Measurements from ENCODE around the gene ARHGEF28.

Gene ARHGEF28

DNA sequence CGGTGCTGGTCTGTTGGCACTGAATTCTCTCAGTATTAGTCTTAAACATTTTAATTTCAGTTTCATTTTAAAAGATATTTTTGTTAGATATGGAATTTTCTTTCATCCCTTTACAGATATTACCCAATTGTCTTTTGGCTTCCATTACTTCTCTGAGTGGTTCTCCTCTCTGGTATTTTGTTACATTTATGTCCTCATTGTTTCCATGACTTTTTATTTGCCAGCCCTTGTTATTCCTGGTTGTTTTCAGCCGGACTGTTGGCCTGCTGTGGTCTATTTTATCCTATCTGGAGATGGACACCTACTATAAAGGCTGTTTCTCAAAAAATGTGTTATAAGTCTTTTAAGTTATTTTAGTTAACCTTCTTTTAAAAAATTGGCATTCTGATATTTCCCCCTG is 117.2 kb downstream of the ARHGEF28 start:
- no peak for DNase-seq

GRCh38 chr5:73745836-73746235 is 119.8 kb downstream of the ARHGEF28 start:
- no peak for DNase-seq

GRCh38 chr5:73746608-73747007 is 120.6 kb downstream of the ARHGEF28 start:
- DNase-seq: no peak

DNA sequence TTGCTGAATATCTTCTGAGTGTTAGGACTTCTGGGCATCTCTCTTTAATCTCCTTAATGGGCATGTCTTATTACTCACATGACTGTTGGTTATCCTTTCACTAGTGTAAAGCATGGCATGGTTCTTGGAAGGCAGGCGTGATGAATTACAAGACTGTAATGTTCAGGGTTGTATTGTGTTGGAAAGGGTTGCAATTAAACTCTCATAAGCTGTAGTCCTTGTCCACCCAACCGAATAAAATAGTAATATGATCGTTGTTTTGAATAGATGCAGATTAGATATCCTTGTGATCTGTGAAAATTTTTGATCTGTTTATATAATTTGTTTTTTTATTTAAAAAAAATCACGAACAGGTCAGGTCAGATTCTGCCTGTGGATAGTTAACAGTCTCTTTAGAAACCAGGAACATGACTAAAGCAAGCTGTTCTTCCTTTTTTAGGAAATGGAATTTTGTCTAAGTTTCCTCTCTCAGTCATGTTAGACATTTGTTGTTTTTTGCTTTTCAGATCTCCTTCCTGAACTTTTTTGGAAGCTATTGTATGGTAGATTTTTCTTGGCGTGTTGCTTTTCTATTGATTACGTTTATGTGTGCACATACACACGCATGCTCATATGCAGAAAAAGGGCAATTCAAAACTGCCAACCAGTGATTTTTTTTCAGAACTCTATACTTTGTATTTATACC is 121.8 kb downstream of the ARHGEF28 start:
- DNase-seq: no peak

DNA sequence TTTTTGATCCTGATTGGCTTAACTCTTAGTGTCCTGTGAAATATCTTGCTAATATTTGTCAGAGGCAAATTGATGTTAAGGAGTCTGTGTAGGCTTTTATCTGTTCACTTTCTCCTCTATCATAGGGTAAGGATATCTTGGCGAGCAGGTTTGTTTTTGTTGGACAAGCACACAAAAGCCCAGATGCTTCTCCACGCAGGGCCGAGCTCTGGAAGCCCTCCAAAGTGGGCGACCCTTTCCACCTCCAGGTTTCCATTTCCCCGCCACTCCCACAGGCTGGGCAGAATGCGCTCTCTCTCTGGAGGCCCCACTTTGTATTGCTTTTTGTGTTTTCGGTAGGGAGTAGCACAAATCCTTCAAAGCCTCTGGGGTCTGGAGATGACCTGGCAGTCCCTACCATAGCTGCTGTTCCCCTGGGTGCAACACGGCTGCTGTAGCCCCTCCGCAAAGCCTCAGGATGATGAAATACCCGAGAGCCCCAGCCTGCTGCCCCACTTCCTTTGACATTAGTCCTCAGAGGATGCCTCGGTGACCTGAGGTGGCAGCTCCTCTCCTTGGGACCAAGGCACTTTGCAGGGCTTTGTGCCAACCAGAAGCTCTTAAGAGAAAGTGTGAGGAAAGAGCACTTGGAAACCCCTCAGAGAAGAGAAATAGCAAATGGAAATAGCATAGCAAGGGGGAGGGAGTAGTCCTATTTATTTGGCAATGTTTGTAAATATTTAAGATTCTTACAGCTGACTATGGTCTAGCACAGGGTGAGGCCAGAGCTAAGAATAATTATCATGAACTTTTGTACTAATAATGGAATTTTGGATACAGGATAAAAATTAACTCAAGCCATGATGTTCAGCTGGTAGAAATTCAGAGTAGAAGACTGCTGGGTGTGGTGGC is 122.8 kb downstream of the ARHGEF28 start:
- DNase-seq: no peak

- no peak for DNase-seq
Observed at GRCh38 chr5:73749485-73750270, 123.7 kb downstream of the ARHGEF28 start.

- DNase-seq: no peak
Observed at GRCh38 chr5:73751254-73751914, 125.4 kb downstream of the ARHGEF28 start.

DNA sequence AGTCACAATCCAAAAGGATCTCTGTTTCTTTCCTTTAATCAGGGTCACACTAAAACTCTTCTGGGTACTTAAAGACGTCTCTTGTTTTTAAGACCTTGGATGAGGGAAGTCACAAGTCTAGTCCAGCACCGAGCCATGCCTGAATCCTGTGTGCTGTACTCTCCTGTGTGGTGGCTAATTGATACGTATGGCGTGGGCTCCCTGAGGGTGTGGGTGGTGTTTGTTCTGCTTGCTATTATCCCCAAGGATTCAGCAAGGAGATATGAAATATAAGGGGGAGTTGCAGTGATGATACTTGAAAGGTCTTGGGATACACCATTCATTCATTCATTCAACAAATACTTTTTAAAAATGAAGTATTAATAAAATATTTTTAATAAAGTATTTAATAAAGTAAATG is 128.3 kb downstream of the ARHGEF28 start:
- DNase-seq: no peak

DNA sequence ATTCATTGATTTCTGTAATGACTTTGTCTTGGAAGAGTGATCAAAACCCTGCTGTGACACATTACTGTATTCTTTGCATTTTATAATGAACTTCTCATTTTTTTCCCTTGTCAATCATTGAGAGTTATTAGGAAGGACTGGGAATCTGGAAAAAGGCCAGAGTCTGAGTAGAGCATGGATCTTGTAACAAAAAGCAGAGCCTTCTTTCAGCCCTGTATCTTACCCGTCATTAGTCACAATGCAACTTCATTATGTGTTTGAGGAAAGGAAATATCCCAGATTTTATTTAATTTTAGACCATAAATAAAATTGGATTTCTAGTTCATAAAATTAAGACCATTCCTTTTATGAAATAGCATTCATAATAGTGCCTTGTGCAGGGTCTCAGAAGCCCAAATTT is 131.4 kb downstream of the ARHGEF28 start:
- DNase-seq: no peak

GRCh38 chr5:73759771-73760170 is 133.8 kb downstream of the ARHGEF28 start:
- DNase-seq: no peak

DNA sequence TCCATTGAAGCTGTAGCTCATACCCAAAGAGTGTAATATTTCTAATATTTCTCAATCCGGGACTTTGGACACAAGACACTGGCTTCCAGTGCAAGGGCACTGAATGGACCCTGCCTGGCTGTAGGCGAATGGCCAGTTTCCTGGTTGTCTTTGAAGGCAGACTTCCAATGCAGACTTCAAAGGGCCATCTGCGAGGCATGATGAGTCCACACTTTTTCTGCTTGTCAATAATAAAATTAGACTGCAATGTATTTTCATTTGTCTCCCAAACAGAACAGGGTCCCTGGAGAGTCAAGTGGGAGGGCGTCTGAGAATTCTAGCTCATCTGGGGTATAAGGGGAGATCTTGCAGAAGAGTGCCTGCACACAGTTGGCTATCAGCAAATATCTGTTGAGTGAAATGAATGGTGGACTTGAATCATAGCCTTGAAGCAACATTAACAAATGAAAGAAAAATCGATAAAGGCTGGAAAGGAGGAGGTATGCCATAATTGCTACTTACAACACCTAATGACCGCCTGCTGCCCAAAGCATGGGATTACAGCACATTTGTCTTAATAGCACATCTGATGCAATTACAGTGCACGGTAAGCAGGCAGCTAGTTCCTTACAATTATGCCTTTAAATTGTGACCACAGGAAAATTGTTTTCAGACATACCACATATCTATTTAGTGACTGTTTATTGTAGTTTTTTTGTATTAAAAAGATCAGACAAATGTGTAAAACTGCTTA is 137.5 kb downstream of the ARHGEF28 start:
- DNase-seq: no peak

- DNase-seq: no peak
Observed at GRCh38 chr5:73764586-73764985, 138.6 kb downstream of the ARHGEF28 start.

DNA sequence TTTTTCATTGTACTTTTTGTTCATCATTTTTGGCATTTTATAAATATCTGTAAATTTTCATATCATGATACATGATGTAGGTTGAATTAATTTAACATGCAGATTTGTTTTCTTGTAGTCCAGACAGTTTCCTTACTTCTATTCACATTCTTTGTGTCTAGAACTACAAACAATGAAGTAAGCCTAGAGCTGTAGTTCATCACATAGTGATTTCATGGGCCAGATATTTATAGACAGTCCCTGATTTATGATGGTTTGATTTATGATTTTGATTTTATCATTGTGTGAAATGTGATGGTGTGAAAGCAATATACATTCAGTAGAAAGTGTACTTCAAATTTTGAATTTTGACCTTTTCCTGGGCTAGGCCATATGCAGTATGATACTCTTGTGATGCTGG is 139.0 kb downstream of the ARHGEF28 start:
- DNase-seq: no peak

DNA sequence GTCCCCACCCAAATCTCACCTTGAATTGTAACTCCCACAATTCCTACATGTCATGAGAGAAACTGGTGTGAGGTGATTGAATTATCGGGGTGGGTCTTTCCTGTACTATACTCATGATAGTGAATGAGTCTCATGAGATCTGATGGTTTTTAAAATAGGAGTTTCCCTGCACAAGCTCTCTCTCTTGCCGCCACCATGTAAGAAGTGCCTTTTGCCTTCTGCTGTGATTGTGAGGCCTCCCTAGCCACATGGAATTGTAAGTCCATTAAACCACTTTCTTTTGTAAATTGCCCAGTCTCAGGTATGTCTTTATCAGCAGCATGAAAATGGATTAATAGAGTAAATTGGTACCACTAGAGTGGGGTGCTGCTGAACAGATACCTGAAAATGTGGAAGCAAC is 140.9 kb downstream of the ARHGEF28 start:
- DNase-seq: no peak

DNA sequence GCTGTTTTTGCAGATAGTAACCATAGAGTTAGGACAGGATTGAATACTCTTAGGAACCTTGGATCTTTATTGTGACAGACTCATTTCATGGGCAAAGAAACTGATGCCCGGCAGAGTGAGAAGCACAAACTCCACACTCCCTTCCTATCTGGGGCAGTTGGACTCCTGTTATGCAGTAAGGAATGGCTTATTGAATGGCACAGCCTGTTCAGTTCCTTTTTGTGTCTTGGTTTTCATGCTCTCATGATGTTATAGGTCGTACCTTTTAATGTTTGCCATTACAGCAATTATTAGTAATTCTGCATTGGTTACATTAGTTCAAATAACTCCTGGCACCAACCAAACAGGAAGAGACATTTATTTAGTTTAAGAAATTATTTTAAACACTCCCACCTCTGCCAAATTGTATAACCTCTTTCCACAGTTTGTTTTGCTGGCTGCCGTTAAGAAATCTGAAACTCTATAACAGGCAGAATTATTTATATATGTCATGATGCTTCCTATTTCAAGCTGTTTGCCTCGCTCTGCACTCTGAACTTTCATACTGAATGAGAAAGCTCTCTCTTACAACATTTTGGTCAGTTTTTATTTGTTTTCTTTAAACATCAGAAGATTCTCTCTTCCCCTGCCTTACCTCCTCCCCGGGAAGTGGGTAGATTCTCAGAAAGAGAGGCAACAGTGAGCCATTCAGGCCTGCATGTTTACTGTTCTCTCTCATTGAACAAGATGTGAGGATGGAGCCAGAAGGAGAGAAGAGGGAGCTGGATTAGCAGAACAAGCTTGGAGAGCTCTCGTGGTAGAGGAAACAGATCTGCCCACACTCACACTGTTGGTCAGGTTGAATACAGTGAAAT is 144.4 kb downstream of the ARHGEF28 start:
- DNase-seq: no peak

DNA sequence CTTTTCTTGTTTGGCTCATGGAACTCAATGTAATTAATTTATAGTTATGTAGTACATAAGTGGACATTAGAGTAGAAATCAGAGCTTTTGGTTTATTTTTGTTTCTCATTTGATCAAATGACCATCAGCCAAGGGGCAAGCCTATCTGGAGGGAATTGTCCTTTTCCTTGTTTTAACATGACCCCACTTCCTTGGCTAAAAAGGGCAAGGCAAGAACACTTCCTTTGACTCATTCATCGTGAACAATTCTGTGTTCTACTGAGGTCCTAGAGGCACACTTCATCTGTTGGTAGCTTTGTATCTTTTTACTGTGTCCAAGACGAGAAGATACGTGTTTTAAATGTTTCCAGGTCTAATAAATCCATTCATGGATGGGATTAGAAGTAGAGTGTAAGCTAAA is 148.9 kb downstream of the ARHGEF28 start:
- DNase-seq: no peak

GRCh38 chr5:73776405-73776804 is 150.4 kb downstream of the ARHGEF28 start:
- DNase-seq: no peak

DNA sequence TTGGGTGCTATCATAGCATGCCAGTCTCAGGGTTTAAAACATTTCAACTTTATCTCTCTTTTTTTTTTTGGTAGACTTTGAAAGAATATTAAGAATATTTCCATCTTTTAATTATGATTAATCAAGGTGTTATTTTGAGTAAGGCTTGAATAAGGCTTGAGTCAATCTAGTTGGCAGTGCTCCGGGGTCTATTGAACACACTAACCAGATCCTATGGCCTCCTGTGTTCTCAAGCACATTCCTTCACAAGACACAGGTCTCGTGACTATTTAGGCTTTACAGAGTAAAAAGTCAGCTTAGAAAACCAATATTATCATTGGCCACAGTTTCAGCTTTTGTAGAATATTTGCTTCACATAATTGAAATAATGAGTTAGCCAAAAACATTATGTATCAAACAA is 151.2 kb downstream of the ARHGEF28 start:
- DNase-seq: no peak

DNA sequence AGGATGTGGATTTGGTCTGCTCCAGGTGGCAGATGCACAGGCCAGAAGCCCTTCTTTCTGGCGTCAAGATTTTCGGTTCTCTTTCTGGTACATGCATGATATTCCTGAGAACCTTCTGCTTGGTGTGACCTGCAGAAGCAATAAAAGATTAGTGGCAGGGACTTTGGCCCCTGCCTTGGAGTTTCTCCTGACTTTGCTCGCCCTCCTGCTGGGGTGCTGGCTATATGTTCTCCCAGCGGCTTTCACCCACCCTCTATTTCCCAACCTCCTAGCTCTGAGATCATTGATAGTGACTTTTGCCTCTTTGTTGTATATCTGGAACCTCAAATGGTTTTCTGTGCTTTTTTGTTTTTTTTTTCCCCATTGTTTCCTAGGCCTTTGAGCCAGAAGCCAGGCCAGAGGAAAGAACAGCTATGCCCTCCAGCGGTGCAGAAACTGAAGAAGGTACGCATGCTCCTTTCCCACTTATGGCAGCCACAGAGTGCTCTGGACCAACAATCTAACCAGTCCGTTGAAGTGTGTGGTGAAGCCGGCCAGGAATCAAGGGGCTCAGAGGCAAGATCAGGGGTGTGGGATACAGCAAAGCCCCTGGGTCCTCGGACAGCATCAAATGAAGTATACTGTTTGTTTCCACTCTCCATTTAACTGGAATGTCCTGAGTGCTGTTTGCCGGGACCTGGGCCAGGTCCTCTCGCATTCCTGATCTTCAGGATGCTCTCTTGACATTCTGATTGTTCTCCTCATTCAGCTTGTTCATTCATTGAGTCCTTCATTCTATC is 154.5 kb downstream of the ARHGEF28 start:
- DNase-seq: no peak

DNA sequence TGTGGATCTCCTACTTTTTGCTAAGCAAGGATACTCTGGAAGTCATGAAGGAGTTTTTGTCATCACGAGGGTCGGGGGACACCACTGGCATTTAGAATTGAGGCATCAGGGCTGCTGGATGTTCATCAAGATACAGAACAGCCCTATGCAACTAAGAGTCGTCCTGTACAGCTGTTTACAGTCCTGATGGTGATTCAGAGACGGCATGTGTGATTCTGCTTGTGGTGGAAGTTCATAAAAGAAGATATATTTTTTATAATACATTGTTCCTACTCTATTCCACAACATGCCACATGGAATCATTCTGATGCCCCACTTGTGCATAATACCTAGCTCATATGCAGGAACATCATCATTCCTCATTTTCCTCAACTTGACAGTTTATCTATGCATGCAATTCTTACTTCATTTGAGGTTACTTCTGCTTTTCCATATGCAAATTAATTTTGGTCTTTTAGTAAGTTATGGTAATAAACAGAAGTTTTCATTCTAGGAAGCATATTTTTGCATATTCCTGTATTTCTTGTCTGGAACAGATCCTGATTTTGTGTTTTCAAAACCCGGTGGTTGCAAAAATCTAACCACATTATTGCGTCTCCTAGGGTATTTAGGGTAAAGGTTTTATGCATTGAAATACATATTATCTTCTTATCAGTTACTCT is 155.2 kb downstream of the ARHGEF28 start:
- DNase-seq: no peak

Measured in NK-92 treated with Interleukin-12 subunit alpha and Interleukin-12 subunit beta, amount 100 ng/mL, for 24 hours (cell line).